Effector memory CD4-positive, alpha-beta T cell (primary cell): ENCODE measurements around the gene DNMBP.

ENCODE experiments used
- DNase-seq, 3 donors: peaks; one replicate each; pipeline ENCODE4 v3.0.0-alpha.2; 2020
- H3K27ac ChIP-seq: 2 replicates; pipeline ENCODE4 v1.7.0; 2013; ENCODE audit warnings: mild to moderate bottlenecking, low read length, moderate library complexity; ENCODE audit not compliant: insufficient read depth, poor library complexity, severe bottlenecking
- H3K27me3 ChIP-seq: replicated peaks from 2 replicates; pipeline ENCODE4 v1.7.0; 2013; ENCODE audit warnings: mild to moderate bottlenecking, low read length; ENCODE audit not compliant: insufficient read depth, control insufficient read depth, poor library complexity, severe bottlenecking
- H3K36me3 ChIP-seq: 2 replicates; pipeline ENCODE4 v1.7.0; 2013; ENCODE audit warnings: mild to moderate bottlenecking, low read length, moderate library complexity; ENCODE audit not compliant: control insufficient read depth, insufficient read depth
- H3K4me1 ChIP-seq: 2 replicates; pipeline ENCODE4 v1.7.0; 2013; ENCODE audit warnings: low read length, mild to moderate bottlenecking; ENCODE audit not compliant: control insufficient read depth, insufficient read depth, poor library complexity, severe bottlenecking
- H3K4me3 ChIP-seq: 2 replicates; pipeline ENCODE4 v1.7.0; 2013; ENCODE audit warnings: low read length, low read depth, mild to moderate bottlenecking; ENCODE audit not compliant: insufficient read depth, poor library complexity, severe bottlenecking
- H3K9me3 ChIP-seq: 2 replicates; pipeline ENCODE4 v1.7.0; 2013; ENCODE audit warnings: mild to moderate bottlenecking, low read length, moderate library complexity; ENCODE audit not compliant: control insufficient read depth

DNMBP gene

DNA sequence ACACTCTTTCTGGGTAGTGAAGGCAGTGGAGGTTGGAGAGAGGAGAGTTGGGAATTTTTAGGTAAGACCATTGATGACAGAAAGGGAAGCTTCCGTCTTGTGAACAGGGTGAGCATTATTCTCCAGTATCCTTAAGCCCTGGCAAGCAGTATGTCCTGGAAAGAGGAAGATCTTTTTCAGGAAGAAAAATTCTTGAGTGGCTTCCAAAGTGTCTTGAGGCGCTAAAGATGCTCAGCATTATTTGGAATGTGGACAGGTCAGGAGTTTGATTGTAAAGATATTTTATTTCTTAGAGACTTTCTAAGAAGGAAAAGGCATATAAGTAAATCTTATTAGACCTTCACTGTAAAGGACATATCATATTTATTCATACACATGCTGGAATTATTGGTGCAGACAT lies 173.0 kb downstream of the DNMBP start:
- H3K27me3 ChIP-seq = no peaks in the 10 kb centered on the region
- no peak overlapping the region for H3K4me3 ChIP-seq
- H3K4me1 ChIP-seq = no peaks in the 10 kb centered on the region
- no peak for DNase-seq
- no peaks in the 10 kb centered on the region for H3K36me3 ChIP-seq
- H3K27ac ChIP-seq = no peak overlapping the region
- H3K9me3 ChIP-seq = no peaks in the 10 kb centered on the region

DNA sequence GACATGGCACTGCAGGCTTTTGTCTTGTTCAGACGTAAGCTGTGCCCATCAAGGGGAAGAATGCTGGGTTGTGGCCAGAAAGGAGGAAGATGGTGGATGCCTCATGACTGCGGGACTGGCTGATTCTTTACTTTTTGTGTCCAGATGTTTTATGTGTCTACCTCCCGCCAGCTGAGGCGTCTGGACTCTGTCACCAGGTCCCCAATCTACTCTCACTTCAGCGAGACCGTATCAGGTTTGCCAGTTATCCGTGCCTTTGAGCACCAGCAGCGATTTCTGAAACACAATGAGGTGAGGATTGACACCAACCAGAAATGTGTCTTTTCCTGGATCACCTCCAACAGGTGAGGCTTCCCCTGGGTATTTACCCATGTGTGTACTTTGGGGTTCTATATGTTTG lies 173.8 kb downstream of the DNMBP start:
- no peak for DNase-seq
- no peak overlapping the region for H3K27ac ChIP-seq
- H3K4me3 ChIP-seq = no peak overlapping the region
- H3K36me3 ChIP-seq = no peaks in the 10 kb centered on the region
- H3K9me3 ChIP-seq = no peaks in the 10 kb centered on the region
- H3K4me1 ChIP-seq = no peaks in the 10 kb centered on the region
- H3K27me3 ChIP-seq = no peaks in the 10 kb centered on the region

DNA sequence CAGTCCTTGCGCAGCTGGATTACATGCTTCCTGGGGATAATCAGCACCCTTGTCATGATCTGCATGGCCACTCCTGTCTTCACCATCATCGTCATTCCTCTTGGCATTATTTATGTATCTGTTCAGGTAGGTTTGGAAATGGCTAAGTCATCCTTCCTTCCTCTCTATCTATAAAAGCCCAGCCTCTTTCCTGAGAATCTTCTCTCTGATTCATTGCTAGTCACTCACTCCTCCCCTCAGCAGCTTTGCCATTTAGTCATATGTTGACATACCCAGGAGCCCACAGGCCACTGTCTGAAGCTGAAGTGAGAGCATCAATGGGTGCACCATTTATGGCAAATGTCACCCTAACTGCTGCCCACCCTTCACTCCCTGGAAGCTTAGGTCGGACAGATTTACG lies 175.3 kb downstream of the DNMBP start:
- Histone ChIP-seq H3K4me3 (no peak overlapping the region), H3K36me3 (no peaks in the 10 kb centered on the region), H3K27me3 (no peaks in the 10 kb centered on the region), H3K9me3 (no peaks in the 10 kb centered on the region), H3K4me1 (no peaks in the 10 kb centered on the region), H3K27ac (no peak overlapping the region)
- DNase-seq = no peak

DNA sequence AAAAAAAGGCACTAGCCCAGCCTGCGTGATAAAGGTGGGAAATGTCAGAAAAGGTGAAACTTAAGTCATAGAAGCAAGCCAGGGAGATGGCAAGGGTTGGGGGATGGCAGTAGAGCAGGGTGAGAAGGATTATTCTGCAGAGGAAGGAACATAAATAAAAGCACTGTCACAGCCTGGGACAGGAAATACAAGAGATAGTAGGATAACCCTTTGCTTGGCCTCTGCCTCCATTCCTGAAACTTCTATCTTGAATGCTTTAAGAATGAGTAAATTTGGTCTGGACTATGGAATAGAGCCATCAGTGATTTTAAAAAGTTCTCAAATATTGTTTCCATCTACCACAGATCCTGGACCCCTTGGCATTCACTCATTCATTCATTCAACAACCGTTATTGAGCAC lies 177.3 kb downstream of the DNMBP start:
- Histone ChIP-seq H3K4me1 (no peaks in the 10 kb centered on the region), H3K27ac (no peak overlapping the region), H3K27me3 (no peaks in the 10 kb centered on the region), H3K4me3 (no peak overlapping the region), H3K9me3 (no peaks in the 10 kb centered on the region), H3K36me3 (no peaks in the 10 kb centered on the region)
- DNase-seq = no peak

DNA sequence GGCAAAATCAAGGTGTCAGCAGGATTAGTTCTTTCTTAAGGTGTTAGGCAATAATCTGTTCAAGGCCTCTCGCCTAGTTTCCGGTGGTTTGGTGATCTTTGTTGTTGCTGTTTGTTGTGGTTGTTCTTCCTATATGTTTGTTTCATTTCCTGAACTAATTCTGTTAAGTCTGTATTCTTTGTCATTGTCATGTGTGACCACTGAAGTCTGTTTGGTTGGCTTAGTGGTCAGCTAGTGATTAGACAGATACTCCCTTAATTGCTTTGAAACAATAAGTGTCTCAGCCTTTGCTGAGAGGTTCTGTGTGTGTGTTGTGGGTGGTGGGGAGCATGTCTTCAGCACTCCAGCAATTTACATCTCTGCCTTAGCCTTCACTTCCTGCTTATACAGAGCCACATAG lies 181.3 kb downstream of the DNMBP start:
- no peaks in the 10 kb centered on the region for H3K4me1 ChIP-seq
- H3K36me3 ChIP-seq = no peaks in the 10 kb centered on the region
- DNase-seq = no peak
- H3K9me3 ChIP-seq = no peaks in the 10 kb centered on the region
- no peak overlapping the region for H3K27ac ChIP-seq
- no peak overlapping the region for H3K4me3 ChIP-seq
- H3K27me3 ChIP-seq = no peaks in the 10 kb centered on the region

DNA sequence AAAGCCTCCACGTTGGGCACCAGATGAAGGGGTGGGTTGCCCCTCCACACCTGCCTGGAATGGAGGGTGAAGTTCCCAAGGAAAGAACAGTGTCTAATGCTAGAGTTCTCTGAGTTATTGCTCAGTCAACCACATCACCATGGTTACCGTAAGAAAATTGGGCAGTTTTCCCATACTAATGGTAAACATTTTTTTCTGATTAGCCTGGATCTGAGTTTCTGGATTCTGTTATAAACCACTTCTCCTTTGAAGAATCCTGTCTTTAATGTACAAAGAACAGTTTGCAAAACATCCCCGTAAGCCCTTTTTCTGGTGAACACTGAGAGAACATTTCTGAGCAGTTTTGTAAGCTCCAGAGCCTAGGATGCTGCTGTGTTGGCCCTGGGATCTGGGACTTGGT lies 181.8 kb downstream of the DNMBP start:
- Histone ChIP-seq H3K4me1 (no peaks in the 10 kb centered on the region), H3K9me3 (no peaks in the 10 kb centered on the region)
- no peak for DNase-seq

More for the DNA sequence above, 181.8 kb downstream of the DNMBP start:
- Histone ChIP-seq H3K4me3 (no peak overlapping the region), H3K27ac (no peak overlapping the region), H3K36me3 (no peaks in the 10 kb centered on the region), H3K27me3 (no peaks in the 10 kb centered on the region)
